Vagina (tissue), 2 donors: ENCODE measurements around the gene DENND2D. TPM values are rescaled to one million over a fixed set of nuclear protein-coding genes. Genes with fewer than 3 reads are reported as not detected.

Experiments used
- DNase-seq, 2 donors: peaks; one replicate each; pipeline ENCODE4 v3.0.0-alpha.2; 2017; ENCODE audit errors: extremely low spot score in 2 of 2
- H3K27ac ChIP-seq: fragments of 200-600 bp; sonication (generic); one replicate; pipeline ENCODE4 v1.5.1; 2019
- H3K27me3 ChIP-seq: fragments of 200-600 bp; sonication (generic); one replicate; pipeline ENCODE4 v1.5.1; 2019
- H3K36me3 ChIP-seq, 2 donors: fragments of 200-600 bp; sonication (generic); one replicate each; pipeline ENCODE4 v1.5.1; 2017 to 2019
- H3K4me1 ChIP-seq: fragments of 200-600 bp; sonication (generic); one replicate; pipeline ENCODE4 v1.5.1; 2019
- H3K4me3 ChIP-seq, 2 donors: fragments of 200-600 bp; sonication (generic); 1 replicate in 1 of 2; 2 replicates in 1 of 2; pipeline ENCODE4 v1.5.1; 2016 to 2019
- H3K9me3 ChIP-seq: fragments of 200-600 bp; sonication (generic); one replicate; pipeline ENCODE4 v1.5.1; 2019
- POLR2A ChIP-seq, 2 donors: fragments of 450-650 bp; IDR thresholded peaks; one replicate each; pipeline ENCODE4 v1.6.1; 2017; ENCODE audit warnings: antibody characterized with exemption in 2 of 2, mild to moderate bottlenecking in 2 of 2, moderate library complexity in 2 of 2
- POLR2AphosphoS5 ChIP-seq, 2 donors: sonication (generic); formaldehyde crosslinking; IDR thresholded peaks; one replicate each; pipeline ENCODE4 v1.9.0; 2017; ENCODE audit warnings: antibody characterized with exemption in 2 of 2, mild to moderate bottlenecking in 2 of 2, low read depth in 1 of 2; ENCODE audit not compliant: insufficient read depth in 1 of 2
- intact Hi-C: fragments of 100-400 bp; cut with DNase I; formaldehyde crosslinking; loops from one replicate; pipeline ENCODE4 v1.15.1; 2023
- total RNA-seq: library from RNA; depleted of rRNA; stranded (reverse); fragments of >200 nt; gene quantifications from one replicate; pipeline ENCODE4 v1.2.3, GENCODE V29; 2016
- TF ChIP-seq, protein P1 (sequence below), 3 experiments: fragments of 450-650 bp in 2 of 3; fragments of 200-600 bp in 1 of 3; sonication (generic) in 1 of 3; IDR thresholded peaks; one replicate each; pipeline ENCODE4 v1.5.1; 2017 to 2019; ENCODE audit warnings: antibody characterized with exemption in 3 of 3, mild to moderate bottlenecking in 2 of 3, moderate library complexity in 2 of 3

DENND2D gene
- total RNA-seq, 1 donor from 2014 or later, result 25.5 TPM

GRCh38 chr1:111208921-111209320, 8.5 kb upstream of the DENND2D start:
- no peaks in the 10 kb centered on the region for H3K27me3 ChIP-seq
- H3K27ac ChIP-seq, result no peak overlapping the region
- no peak for DNase-seq
- H3K9me3 ChIP-seq, result no peaks in the 10 kb centered on the region
- intact Hi-C loops, result no loop called here
- TF ChIP-seq, protein P1, sequence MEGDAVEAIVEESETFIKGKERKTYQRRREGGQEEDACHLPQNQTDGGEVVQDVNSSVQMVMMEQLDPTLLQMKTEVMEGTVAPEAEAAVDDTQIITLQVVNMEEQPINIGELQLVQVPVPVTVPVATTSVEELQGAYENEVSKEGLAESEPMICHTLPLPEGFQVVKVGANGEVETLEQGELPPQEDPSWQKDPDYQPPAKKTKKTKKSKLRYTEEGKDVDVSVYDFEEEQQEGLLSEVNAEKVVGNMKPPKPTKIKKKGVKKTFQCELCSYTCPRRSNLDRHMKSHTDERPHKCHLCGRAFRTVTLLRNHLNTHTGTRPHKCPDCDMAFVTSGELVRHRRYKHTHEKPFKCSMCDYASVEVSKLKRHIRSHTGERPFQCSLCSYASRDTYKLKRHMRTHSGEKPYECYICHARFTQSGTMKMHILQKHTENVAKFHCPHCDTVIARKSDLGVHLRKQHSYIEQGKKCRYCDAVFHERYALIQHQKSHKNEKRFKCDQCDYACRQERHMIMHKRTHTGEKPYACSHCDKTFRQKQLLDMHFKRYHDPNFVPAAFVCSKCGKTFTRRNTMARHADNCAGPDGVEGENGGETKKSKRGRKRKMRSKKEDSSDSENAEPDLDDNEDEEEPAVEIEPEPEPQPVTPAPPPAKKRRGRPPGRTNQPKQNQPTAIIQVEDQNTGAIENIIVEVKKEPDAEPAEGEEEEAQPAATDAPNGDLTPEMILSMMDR (IDR thresholded peaks at IDR 0.05), result no peak
- no peak for TF ChIP-seq POLR2A (IDR thresholded peaks at IDR 0.05)
- H3K4me3 ChIP-seq, result no peak overlapping the region
- no peaks in the 10 kb centered on the region for H3K36me3 ChIP-seq
- H3K4me1 ChIP-seq, result peaks cover 10% of the 10 kb centered on the region

- DNase-seq, result no peak
- Histone ChIP-seq H3K4me1 (peaks cover 37% of the 10 kb centered on the region), H3K9me3 (no peaks in the 10 kb centered on the region), H3K4me3 (no peak overlapping the region), H3K36me3 (no peaks in the 10 kb centered on the region), H3K27me3 (no peaks in the 10 kb centered on the region), H3K27ac (no peak overlapping the region)
- intact Hi-C loops, result no loop called here
- TF ChIP-seq, protein P1 (IDR thresholded peaks at IDR 0.05), result no peak
- TF ChIP-seq POLR2AphosphoS5 (IDR thresholded peaks at IDR 0.05; ENCODE audit: insufficient read depth in 1 of 2, low read depth in 1 of 2) (no peak), POLR2A (IDR thresholded peaks at IDR 0.05) (no peak)
These were observed 5.2 kb upstream of the DENND2D start for GRCh38 chr1:111205714-111206050.

DNA sequence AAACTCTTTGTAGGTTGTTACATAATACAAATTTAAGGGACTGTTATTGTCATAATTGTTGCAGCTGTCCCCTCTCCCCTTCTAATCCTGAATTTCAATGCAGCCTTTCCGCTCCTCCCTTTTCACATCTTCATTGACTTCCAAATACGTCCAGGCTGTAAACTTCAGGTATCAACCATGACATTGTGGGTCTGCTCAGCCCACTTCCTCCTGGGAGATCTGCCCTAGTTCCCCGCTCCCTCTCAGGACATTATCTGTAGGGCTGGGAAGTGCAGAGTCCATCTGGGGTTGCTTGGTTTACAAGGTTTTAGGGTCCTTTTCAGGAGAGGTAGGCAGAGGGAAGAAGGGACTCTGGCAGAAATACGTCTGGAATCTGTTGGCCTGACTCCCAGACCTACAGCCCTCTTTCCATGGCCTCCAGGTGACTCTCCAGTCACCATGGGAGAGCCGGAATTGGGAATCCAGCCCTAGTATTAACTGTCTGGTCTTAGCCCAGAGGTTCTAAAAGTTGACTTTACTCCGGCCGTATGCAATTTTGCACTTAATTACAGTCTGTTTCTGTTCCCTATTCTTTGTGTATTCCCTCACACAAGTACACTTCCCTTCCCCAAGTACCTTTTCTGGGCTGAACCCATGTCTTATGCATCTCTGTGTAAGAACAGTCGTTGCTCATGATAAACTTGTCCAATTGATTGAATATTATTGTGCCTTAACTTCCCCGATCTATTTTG, 4.7 kb upstream of the DENND2D start:
- peaks cover 37% of the 10 kb centered on the region for H3K4me1 ChIP-seq
- peak overlapping the region in 1 of 2 donors; percentile 77 for H3K4me3 ChIP-seq
- no peak for TF ChIP-seq POLR2A (IDR thresholded peaks at IDR 0.05)
- no peak for TF ChIP-seq POLR2AphosphoS5 (IDR thresholded peaks at IDR 0.05; ENCODE audit: insufficient read depth in 1 of 2, low read depth in 1 of 2)
- TF ChIP-seq, protein P1 (IDR thresholded peaks at IDR 0.05), result no peak

DNA sequence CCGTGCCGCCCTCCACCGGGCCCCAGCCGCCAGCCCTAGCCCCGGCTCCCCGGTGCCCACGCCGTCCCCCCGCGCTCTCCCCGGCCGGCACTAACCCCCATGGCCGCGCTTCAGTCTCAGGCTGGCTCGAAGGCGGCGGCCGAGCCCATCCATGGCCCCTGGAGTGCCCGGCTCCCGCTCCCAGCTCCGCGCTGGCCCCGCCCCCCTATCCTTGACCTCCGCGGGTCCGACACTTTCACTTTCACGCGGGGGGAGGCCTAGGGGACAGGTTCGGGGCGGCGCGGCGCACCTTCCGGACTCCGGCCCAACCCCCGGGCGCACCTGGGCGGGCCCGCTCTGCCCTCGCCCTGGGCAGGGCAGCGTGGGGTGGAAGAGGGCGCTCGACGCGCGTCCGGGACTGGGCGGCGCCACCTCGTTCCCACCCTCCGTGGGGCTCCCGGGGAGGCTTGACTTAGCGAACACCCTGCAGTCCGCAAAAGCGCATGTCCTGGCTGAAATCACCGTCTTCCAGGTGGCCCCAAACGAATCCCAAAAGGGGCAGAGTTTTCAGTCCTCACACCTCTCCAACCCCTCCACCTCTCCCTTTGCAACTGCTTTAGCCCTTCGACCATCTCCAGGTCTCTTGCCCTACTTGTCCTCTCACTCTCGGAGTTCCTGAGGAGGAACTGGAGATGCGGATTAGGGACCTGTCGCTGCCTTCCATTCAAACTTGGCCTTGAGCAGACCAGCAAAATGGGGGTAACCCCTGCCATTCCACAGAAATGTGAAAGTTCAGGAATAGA, 3.9 kb upstream of the DENND2D start:
- intact Hi-C loops, result no loop called here
- TF ChIP-seq, protein P1 (IDR thresholded peaks at IDR 0.05), result no peak
- TF ChIP-seq POLR2A (IDR thresholded peaks at IDR 0.05) (peak in 1 of 2 donors; percentile 43), POLR2AphosphoS5 (IDR thresholded peaks at IDR 0.05; ENCODE audit: insufficient read depth in 1 of 2, low read depth in 1 of 2) (peak in 1 of 2 donors; percentile 62)
- no peak for DNase-seq
- Histone ChIP-seq H3K4me1 (peaks cover 37% of the 10 kb centered on the region), H3K4me3 (peak overlapping the region; percentile 70 to 77), H3K27ac (peak overlapping the region; percentile 78), H3K9me3 (no peaks in the 10 kb centered on the region), H3K27me3 (no peaks in the 10 kb centered on the region), H3K36me3 (no peaks in the 10 kb centered on the region)

More for the DNA sequence above, 4.7 kb upstream of the DENND2D start:
- intact Hi-C loops, result no loop called here
- H3K9me3 ChIP-seq, result no peaks in the 10 kb centered on the region
- DNase-seq, result no peak
- H3K27me3 ChIP-seq, result no peaks in the 10 kb centered on the region
- peak overlapping the region; percentile 78 for H3K27ac ChIP-seq
- H3K36me3 ChIP-seq, result no peaks in the 10 kb centered on the region
